ENCODE data around the gene SPATA21. TPM values are rescaled to one million over a fixed set of nuclear protein-coding genes. Genes with fewer than 3 reads are reported as not detected.

The SPATA21 gene
- total and polyA plus RNA-seq, 10 of the 15 experiments (the other 5 are each of a cell fraction or from before 2014, with no cell fraction given) = 0.05 to 1.1 (median 0.24) TPM; not detected in 1

DNA sequence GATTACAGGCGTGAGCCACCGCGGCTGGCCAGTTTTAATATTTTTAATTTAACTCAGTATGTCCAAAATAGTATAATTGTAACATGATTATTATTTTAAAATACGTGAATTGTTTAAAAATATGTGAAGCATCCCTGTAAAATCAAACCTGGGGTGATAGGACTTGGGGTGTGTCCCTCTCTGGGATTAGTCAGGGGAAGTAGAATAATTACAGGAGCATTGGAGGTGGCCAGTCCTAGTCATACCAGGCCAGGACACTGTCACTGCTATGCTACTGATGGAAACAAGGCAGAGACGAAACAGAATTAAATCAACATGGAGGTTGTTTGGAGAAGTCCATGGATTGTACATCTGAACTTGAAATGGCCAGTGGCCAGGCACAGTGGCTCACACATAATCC lies 53.3 kb downstream of the SPATA21 start:
- no peaks in the 10 kb centered on the region for H3K27me3 ChIP-seq (replicated peaks in 1 of 2; ENCODE audit: control insufficient read depth in 2 of 2, insufficient read depth in 2 of 2, low read length in 1 of 2)
- DNase-seq (ENCODE audit: low read depth, low spot score) (no peak), ATAC-seq (no peak), FAIRE-seq (no peak)
- no peaks in the 10 kb centered on the region for H3K9me3 ChIP-seq (replicated peaks; ENCODE audit: control insufficient read depth, insufficient read depth, low read length)
- ChIA-PET POLR2A (interaction anchor here (0.7 kb wide), 2 partner anchors 58 to 136 kb away, joined by 4 to 5 read pairs; no protein-coding TSS in a partner anchor), CTCF (no interaction called here), RAD21 (ENCODE audit: unreplicated experiment) (no interaction called here), SMC1A (ENCODE audit: uncharacterized antibody, unreplicated experiment) (no interaction called here)
- peaks cover 88% of the 10 kb centered on the region for H3K79me2 ChIP-seq (ENCODE audit: control insufficient read depth, insufficient read depth, low read length)
- no peak overlapping the region for H2AFZ ChIP-seq (ENCODE audit: control insufficient read depth, low read depth, low read length)
- 95% methylated on average over 5 of the region's 5 CpGs for WGBS (ENCODE audit: insufficient coverage, insufficient replicate concordance, low lambda C conversion rate, missing lambda C conversion rate)
- TF ChIP-seq, protein P1, sequence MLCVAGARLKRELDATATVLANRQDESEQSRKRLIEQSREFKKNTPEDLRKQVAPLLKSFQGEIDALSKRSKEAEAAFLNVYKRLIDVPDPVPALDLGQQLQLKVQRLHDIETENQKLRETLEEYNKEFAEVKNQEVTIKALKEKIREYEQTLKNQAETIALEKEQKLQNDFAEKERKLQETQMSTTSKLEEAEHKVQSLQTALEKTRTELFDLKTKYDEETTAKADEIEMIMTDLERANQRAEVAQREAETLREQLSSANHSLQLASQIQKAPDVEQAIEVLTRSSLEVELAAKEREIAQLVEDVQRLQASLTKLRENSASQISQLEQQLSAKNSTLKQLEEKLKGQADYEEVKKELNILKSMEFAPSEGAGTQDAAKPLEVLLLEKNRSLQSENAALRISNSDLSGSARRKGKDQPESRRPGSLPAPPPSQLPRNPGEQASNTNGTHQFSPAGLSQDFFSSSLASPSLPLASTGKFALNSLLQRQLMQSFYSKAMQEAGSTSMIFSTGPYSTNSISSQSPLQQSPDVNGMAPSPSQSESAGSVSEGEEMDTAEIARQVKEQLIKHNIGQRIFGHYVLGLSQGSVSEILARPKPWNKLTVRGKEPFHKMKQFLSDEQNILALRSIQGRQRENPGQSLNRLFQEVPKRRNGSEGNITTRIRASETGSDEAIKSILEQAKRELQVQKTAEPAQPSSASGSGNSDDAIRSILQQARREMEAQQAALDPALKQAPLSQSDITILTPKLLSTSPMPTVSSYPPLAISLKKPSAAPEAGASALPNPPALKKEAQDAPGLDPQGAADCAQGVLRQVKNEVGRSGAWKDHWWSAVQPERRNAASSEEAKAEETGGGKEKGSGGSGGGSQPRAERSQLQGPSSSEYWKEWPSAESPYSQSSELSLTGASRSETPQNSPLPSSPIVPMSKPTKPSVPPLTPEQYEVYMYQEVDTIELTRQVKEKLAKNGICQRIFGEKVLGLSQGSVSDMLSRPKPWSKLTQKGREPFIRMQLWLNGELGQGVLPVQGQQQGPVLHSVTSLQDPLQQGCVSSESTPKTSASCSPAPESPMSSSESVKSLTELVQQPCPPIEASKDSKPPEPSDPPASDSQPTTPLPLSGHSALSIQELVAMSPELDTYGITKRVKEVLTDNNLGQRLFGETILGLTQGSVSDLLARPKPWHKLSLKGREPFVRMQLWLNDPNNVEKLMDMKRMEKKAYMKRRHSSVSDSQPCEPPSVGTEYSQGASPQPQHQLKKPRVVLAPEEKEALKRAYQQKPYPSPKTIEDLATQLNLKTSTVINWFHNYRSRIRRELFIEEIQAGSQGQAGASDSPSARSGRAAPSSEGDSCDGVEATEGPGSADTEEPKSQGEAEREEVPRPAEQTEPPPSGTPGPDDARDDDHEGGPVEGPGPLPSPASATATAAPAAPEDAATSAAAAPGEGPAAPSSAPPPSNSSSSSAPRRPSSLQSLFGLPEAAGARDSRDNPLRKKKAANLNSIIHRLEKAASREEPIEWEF (IDR thresholded peaks at IDR 0.05; ENCODE audit: insufficient replicate concordance, low read depth, low read length) = no peak
- TF ChIP-seq, protein P2, sequence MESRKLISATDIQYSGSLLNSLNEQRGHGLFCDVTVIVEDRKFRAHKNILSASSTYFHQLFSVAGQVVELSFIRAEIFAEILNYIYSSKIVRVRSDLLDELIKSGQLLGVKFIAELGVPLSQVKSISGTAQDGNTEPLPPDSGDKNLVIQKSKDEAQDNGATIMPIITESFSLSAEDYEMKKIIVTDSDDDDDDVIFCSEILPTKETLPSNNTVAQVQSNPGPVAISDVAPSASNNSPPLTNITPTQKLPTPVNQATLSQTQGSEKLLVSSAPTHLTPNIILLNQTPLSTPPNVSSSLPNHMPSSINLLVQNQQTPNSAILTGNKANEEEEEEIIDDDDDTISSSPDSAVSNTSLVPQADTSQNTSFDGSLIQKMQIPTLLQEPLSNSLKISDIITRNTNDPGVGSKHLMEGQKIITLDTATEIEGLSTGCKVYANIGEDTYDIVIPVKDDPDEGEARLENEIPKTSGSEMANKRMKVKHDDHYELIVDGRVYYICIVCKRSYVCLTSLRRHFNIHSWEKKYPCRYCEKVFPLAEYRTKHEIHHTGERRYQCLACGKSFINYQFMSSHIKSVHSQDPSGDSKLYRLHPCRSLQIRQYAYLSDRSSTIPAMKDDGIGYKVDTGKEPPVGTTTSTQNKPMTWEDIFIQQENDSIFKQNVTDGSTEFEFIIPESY (IDR thresholded peaks at IDR 0.05) = no peak
- TF ChIP-seq, protein P3, sequence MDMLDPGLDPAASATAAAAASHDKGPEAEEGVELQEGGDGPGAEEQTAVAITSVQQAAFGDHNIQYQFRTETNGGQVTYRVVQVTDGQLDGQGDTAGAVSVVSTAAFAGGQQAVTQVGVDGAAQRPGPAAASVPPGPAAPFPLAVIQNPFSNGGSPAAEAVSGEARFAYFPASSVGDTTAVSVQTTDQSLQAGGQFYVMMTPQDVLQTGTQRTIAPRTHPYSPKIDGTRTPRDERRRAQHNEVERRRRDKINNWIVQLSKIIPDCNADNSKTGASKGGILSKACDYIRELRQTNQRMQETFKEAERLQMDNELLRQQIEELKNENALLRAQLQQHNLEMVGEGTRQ (IDR thresholded peaks at IDR 0.05; ENCODE audit: borderline replicate concordance, low read depth, low read length) = no peak
- TF ChIP-seq ZNF384 (IDR thresholded peaks at IDR 0.05; ENCODE audit: borderline replicate concordance, low read depth, low read length) (no peak), RELA (IDR thresholded peaks at IDR 0.05; ENCODE audit: borderline replicate concordance, partially characterized antibody) (no peak), LARP7 (IDR thresholded peaks at IDR 0.05) (no peak), ZNF687 (IDR thresholded peaks at IDR 0.05) (no peak), TARDBP (IDR thresholded peaks at IDR 0.05; ENCODE audit: borderline replicate concordance) (no peak)
- H3K36me3 ChIP-seq (ENCODE audit: control insufficient read depth in 2 of 2, insufficient read depth in 2 of 2, low read length in 1 of 2) = peaks cover 0 to 8% of the 10 kb centered on the region in 2 experiments; a peak in 3 of 4 replicates
- no peak overlapping the region for H3K4me2 ChIP-seq (ENCODE audit: control insufficient read depth, insufficient read depth)
- peaks cover 33% of the 10 kb centered on the region for H3K4me1 ChIP-seq (ENCODE audit: control insufficient read depth, insufficient read depth, low read length)
- in situ Hi-C loops (cut with MboI) = no loop called here
- no peak overlapping the region for H3K9ac ChIP-seq (ENCODE audit: control insufficient read depth, insufficient read depth, low read length)
- no peak overlapping the region for H3K27ac ChIP-seq (ENCODE audit: control insufficient read depth, insufficient read depth)
- H4K20me1 ChIP-seq (ENCODE audit: control insufficient read depth, insufficient read depth) = peaks cover 10% of the 10 kb centered on the region; the same call in 1 of the 2 replicates
- intact Hi-C loops (cut with micrococcal nuclease; ENCODE audit: unreplicated experiment) = no loop called here
- no peak overlapping the region for H3K4me3 ChIP-seq
- no TSS peak for BruUV-seq (replicated peaks)

Measured in GM12878 (cell line).